Measurements from ENCODE around the gene PRR15. TPM values are rescaled to one million over a fixed set of nuclear protein-coding genes. Genes with fewer than 3 reads are reported as not detected.
"Not testable (repeated sequence)": the region's sequence is repeated elsewhere in the genome, so short reads cannot be mapped to it uniquely, and the experiment has no call there.

The PRR15 gene
- total RNA-seq, result not detected

GRCh38 chr7:29563590-29564495, at the start of gene PRR15:
Gene PRR15, plus strand, starts transcription at chr7:29563835. Its CDS starts 2,495 bp downstream, at chr7:29566330.
- Mint-ChIP-seq H3K4me1 (peaks cover 8% of the 10 kb centered on the region), H3K27me3 (peaks cover 63% of the 10 kb centered on the region), H3K27ac (no peak within 1 kb of the TSS), H3K4me3 (peak within 1 kb of the TSS; percentile 63), H3K9me3 (peaks cover 5% of the 10 kb centered on the region), H3K36me3 (ENCODE audit: low read depth) (no peaks in the 10 kb centered on the region)
- no peak for ATAC-seq (replicated peaks)

- H3K9me3 Mint-ChIP-seq, result no peaks in the 10 kb centered on the region
- no peak overlapping the region for H3K4me3 Mint-ChIP-seq
Measured at GRCh38 chr7:29516491-29516890, 47.1 kb upstream of the PRR15 start.

GRCh38 chr7:29518616-29519015, 45.0 kb upstream of the PRR15 start:
- Mint-ChIP-seq H3K4me3 (no peak overlapping the region), H3K27me3 (no peaks in the 10 kb centered on the region), H3K9me3 (no peaks in the 10 kb centered on the region), H3K36me3 (ENCODE audit: low read depth) (no peaks in the 10 kb centered on the region), H3K27ac (no peak overlapping the region), H3K4me1 (no peaks in the 10 kb centered on the region)
- ATAC-seq (replicated peaks), result no peak

More at GRCh38 chr7:29516491-29516890, 47.1 kb upstream of the PRR15 start:
- no peaks in the 10 kb centered on the region for H3K36me3 Mint-ChIP-seq (ENCODE audit: low read depth)
- no peaks in the 10 kb centered on the region for H3K27me3 Mint-ChIP-seq
- no peak overlapping the region for H3K27ac Mint-ChIP-seq
- no peaks in the 10 kb centered on the region for H3K4me1 Mint-ChIP-seq
- no peak for ATAC-seq (replicated peaks)

- H3K36me3 Mint-ChIP-seq (ENCODE audit: low read depth), result no peaks in the 10 kb centered on the region
- H3K27ac Mint-ChIP-seq, result no peak overlapping the region
- H3K9me3 Mint-ChIP-seq, result no peaks in the 10 kb centered on the region
- no peaks in the 10 kb centered on the region for H3K4me1 Mint-ChIP-seq
- ATAC-seq (replicated peaks), result no peak
- peaks cover 3% of the 10 kb centered on the region for H3K27me3 Mint-ChIP-seq
- H3K4me3 Mint-ChIP-seq, result no peak overlapping the region
Measured at GRCh38 chr7:29523728-29524127, 39.9 kb upstream of the PRR15 start.

- Mint-ChIP-seq H3K27me3 (peaks cover 3% of the 10 kb centered on the region), H3K4me1 (no peaks in the 10 kb centered on the region), H3K36me3 (ENCODE audit: low read depth) (no peaks in the 10 kb centered on the region), H3K27ac (no peak overlapping the region), H3K4me3 (no peak overlapping the region), H3K9me3 (peaks cover 7% of the 10 kb centered on the region)
- ATAC-seq (replicated peaks), result no peak
Measured at GRCh38 chr7:29527505-29528108, 36.0 kb upstream of the PRR15 start.

- not testable (repeated sequence) for H3K36me3 Mint-ChIP-seq (ENCODE audit: low read depth); ATAC-seq (replicated peaks); H3K4me1 Mint-ChIP-seq; H3K27me3 Mint-ChIP-seq; H3K4me3 Mint-ChIP-seq; H3K9me3 Mint-ChIP-seq; H3K27ac Mint-ChIP-seq
Measured at GRCh38 chr7:29528526-29528925, 35.1 kb upstream of the PRR15 start.

GRCh38 chr7:29538389-29538788, 25.2 kb upstream of the PRR15 start:
- no peak for ATAC-seq (replicated peaks)
- Mint-ChIP-seq H3K9me3 (peaks cover 8% of the 10 kb centered on the region), H3K4me1 (no peaks in the 10 kb centered on the region), H3K27ac (no peak overlapping the region), H3K4me3 (no peak overlapping the region), H3K36me3 (ENCODE audit: low read depth) (no peaks in the 10 kb centered on the region), H3K27me3 (peaks cover 7% of the 10 kb centered on the region)

GRCh38 chr7:29539471-29539870, 24.2 kb upstream of the PRR15 start:
- no peak for ATAC-seq (replicated peaks)
- Mint-ChIP-seq H3K4me3 (no peak overlapping the region), H3K4me1 (no peaks in the 10 kb centered on the region), H3K9me3 (peaks cover 8% of the 10 kb centered on the region), H3K27ac (no peak overlapping the region), H3K27me3 (peaks cover 7% of the 10 kb centered on the region), H3K36me3 (ENCODE audit: low read depth) (no peaks in the 10 kb centered on the region)

- Mint-ChIP-seq H3K4me3 (no peak overlapping the region), H3K27ac (no peak overlapping the region), H3K36me3 (ENCODE audit: low read depth) (no peaks in the 10 kb centered on the region), H3K27me3 (peaks cover 9% of the 10 kb centered on the region), H3K9me3 (peaks cover 3% of the 10 kb centered on the region), H3K4me1 (no peaks in the 10 kb centered on the region)
- ATAC-seq (replicated peaks), result no peak
Measured at GRCh38 chr7:29547421-29547820, 16.2 kb upstream of the PRR15 start.

- no peaks in the 10 kb centered on the region for H3K4me1 Mint-ChIP-seq
- peaks cover 9% of the 10 kb centered on the region for H3K27me3 Mint-ChIP-seq
- no peak overlapping the region for H3K4me3 Mint-ChIP-seq
- ATAC-seq (replicated peaks), result no peak
- no peak overlapping the region for H3K27ac Mint-ChIP-seq
- no peaks in the 10 kb centered on the region for H3K9me3 Mint-ChIP-seq
- H3K36me3 Mint-ChIP-seq (ENCODE audit: low read depth), result no peaks in the 10 kb centered on the region
Measured at GRCh38 chr7:29548823-29549222, 14.8 kb upstream of the PRR15 start.

GRCh38 chr7:29552392-29552791, 11.2 kb upstream of the PRR15 start:
- Mint-ChIP-seq H3K27ac (no peak overlapping the region), H3K4me1 (no peaks in the 10 kb centered on the region), H3K27me3 (peaks cover 9% of the 10 kb centered on the region), H3K9me3 (no peaks in the 10 kb centered on the region), H3K36me3 (ENCODE audit: low read depth) (no peaks in the 10 kb centered on the region), H3K4me3 (no peak overlapping the region)
- ATAC-seq (replicated peaks), result no peak

GRCh38 chr7:29555061-29555460, 8.6 kb upstream of the PRR15 start:
- H3K36me3 Mint-ChIP-seq (ENCODE audit: low read depth), result no peaks in the 10 kb centered on the region
- no peak overlapping the region for H3K27ac Mint-ChIP-seq
- no peak for ATAC-seq (replicated peaks)
- H3K9me3 Mint-ChIP-seq, result no peaks in the 10 kb centered on the region
- peaks cover 30% of the 10 kb centered on the region for H3K27me3 Mint-ChIP-seq
- no peaks in the 10 kb centered on the region for H3K4me1 Mint-ChIP-seq
- no peak overlapping the region for H3K4me3 Mint-ChIP-seq

GRCh38 chr7:29556405-29557195, 7.0 kb upstream of the PRR15 start:
- Mint-ChIP-seq H3K36me3 (ENCODE audit: low read depth) (no peaks in the 10 kb centered on the region), H3K27me3 (peaks cover 35% of the 10 kb centered on the region), H3K4me3 (no peak overlapping the region), H3K4me1 (no peaks in the 10 kb centered on the region), H3K27ac (no peak overlapping the region), H3K9me3 (peaks cover 5% of the 10 kb centered on the region)
- ATAC-seq (replicated peaks), result no peak

GRCh38 chr7:29557954-29558353, 5.7 kb upstream of the PRR15 start:
- H3K27me3 Mint-ChIP-seq, result peaks cover 40% of the 10 kb centered on the region
- no peak overlapping the region for H3K4me3 Mint-ChIP-seq
- H3K4me1 Mint-ChIP-seq, result no peaks in the 10 kb centered on the region
- peaks cover 5% of the 10 kb centered on the region for H3K9me3 Mint-ChIP-seq
- ATAC-seq (replicated peaks), result no peak
- no peak overlapping the region for H3K27ac Mint-ChIP-seq
- H3K36me3 Mint-ChIP-seq (ENCODE audit: low read depth), result no peaks in the 10 kb centered on the region
